ENCODE data around the gene RSPH4A.

DNA sequence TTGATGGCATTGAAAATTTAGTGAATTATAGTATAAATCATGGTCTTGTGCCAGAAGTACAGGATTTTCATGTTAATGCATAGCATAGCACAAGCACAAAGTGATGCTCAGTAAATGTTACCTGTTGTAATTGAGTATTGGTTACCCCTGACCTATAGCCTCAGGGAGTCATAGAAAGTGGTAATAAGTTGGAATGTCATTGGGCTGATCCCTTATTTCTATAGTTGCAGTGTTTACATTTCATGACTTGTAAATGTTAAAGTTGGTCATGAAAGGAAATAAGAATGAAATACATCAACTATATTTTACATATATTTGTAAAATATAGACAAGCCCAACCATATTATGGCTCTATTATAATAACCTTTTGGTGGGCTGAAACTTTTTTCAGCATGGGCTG, 37.9 kb upstream of the RSPH4A start:
- TF ChIP-seq POLR2A (IDR thresholded peaks at IDR 0.05; ENCODE audit: extremely low read depth, insufficient read length) (no peak), MYC (IDR thresholded peaks at IDR 0.05; ENCODE audit: low read depth, low read length) (no peak), CTCF (IDR thresholded peaks at IDR 0.05; ENCODE audit: low read depth, low read length) (no peak)
